ENCODE measurements around the gene UNC5B. TPM values are rescaled to one million over a fixed set of nuclear protein-coding genes. Genes with fewer than 3 reads are reported as not detected.
"Not testable (repeated sequence)": the region's sequence is repeated elsewhere in the genome, so short reads cannot be mapped to it uniquely, and the experiment has no call there.

The UNC5B gene
- total RNA-seq, 1 donor from 2014 or later: 4.1 TPM

DNA sequence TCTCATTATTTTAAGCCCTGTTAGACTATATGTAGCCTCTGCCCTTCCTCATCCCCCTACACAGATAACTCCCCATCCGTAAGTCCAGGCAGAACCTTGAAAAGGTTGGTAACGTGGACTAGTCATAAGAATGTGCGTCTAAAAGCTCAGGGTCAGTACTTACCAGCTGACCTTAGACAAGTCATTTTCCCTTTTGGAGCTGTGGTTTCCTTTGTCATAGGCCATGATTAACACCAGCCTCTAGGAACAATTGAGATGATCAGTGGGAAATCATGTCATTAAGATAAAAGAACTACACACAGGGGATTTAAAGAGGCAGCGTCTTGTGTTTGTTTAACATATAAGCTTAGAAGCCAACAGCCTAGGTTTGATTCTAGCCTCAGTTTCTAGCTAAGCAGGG is 6.9 kb upstream of the UNC5B start:
- ATAC-seq: no peak
- intact Hi-C loops (cut with DNase I): no loop called here
- no peak for DNase-seq (ENCODE audit: low spot score)

DNA sequence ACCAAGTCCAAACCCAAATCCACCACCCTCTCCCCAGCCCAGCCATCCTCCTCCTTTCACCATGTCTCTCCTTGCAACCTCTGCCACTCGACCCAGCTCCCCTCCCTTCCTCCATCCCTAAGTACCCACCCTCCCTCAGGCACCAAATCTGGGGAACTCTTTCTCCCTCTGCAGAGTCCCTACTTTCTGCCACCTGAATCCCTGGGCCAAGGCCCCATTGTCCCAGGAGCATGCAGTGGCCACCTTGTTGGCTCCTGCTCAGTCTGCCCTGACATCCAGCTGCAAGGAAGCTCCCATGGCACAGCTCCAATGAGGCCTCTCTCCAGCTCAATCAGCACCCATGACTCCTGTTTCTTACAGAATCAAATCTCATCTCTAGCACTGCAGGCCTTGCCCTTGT is 5.5 kb upstream of the UNC5B start:
- DNase-seq (ENCODE audit: low spot score) (peak; percentile 56), ATAC-seq (no peak)
- intact Hi-C loops (cut with DNase I): no loop called here

DNA sequence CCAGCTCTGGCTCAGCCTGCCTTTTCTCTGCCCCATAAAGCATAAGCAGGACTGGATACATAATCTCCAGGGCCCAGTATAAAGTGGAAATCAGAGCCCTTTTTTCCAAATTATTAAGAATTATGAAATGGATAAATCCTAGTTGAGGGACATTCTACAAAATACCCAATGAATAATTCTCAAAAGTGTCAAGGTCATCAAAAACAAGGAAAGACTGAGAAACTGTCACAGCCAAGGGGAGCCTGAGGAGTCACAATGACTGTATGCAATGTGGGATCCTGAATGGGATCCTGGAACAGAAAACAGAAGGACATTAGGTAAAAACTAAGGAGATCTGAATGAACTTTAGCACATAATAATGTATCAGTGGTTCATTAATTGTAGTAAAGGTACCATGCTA is 4.8 kb upstream of the UNC5B start:
- no peak for DNase-seq (ENCODE audit: low spot score)
- ATAC-seq: no peak
- intact Hi-C loops (cut with DNase I): no loop called here

DNA sequence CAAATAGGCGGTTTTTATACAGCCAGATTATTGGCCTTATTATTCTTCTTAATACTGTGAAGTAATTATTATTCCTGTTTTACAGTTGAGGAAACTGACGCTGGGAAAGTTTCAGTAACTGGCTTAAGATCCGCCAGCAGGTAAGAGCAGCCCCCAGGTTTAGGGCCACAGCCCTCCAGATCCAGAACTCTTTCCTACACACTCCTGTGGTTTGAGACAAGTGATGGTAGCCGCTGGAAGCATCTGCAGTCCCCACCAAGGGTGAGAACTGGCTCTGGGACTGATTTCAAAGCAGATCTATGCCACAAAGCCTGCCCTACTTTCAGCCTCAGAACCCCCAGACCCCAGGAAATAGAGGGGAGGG is 3.0 kb upstream of the UNC5B start:
- intact Hi-C loops (cut with DNase I): no loop called here
- DNase-seq (ENCODE audit: low spot score): peak; percentile 25
- ATAC-seq: no peak

DNA sequence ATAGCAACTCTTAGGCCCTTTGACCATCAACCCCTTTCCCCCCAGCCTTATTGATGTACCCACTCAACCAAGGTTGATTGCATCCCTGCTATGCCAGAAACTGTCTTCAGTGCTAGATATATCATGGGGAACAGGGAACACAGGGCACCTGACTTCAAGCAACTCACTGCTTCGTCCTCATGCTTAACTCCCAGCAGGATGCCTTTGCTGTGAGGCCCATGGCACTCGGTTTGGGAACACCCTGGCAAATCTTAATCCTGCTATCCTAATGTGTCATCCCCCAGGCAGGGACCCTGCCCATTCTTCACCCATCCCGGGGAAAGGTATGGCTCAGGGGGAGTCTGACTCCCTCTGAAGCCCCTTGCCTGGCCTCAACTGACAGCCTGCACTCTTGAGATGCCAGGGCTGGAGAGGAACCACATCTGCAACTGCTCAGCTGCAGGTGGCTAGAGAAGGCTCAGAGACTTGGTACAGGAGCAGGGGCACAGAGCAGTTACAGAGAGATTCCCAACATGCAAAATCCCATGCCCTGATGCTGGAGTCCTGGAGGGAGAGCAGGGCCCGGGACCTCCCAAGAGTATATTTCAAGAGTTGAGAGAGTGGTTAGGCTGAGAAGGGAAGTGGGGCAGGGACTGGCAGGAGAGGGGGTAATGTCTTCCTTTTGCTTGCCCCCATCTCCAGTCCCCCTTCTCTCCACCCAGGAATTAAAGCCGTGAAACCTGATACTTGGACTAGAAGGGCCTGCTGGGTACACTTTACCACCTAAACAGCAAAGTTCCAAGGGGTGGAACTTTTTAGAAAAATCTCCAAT is 2.4 kb upstream of the UNC5B start:
- DNase-seq (ENCODE audit: low spot score) (peak; percentile 47), ATAC-seq (no peak)

DNA sequence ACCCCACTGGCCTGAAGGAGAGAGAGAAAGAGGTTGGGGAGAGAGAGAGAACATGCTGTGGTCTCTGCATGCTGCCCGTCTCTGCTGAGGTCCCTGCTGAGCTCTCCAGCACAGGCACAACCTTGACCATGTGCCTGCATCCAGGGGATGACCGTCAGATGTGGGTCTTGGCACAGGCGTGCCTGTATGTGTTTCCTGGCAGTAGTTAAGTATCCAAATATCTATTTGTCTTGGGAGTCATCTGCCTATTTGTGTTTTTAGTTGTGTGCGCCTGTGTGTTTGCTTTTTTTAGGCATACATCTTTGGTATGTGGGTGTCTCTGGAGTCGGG is 1.9 kb upstream of the UNC5B start:
- peak; percentile 30 for DNase-seq (ENCODE audit: low spot score)
- no peak for ATAC-seq
- intact Hi-C loops (cut with DNase I): no loop called here

More for the DNA sequence above, 2.4 kb upstream of the UNC5B start:
- intact Hi-C loops (cut with DNase I): no loop called here

DNA sequence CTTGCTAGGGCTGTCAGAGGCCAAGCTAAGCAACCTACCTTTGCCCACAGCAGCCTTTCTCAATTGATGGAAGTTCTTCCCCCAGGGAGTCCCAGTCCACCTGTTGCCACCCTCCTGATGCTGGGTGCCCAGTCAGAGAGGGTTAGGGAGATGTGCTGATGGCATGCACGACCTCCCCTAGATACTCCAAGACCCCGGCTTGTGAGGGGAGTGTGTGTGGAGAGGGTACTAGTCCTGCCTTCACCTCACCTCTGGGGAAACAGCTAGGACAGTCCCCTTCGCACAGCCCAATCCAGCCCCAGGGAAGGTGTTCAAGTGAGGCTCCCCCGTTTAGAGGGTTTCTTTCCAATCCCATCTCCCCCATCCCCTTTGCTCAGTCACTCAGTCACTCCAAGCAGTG is 1.3 kb upstream of the UNC5B start:
- intact Hi-C loops (cut with DNase I): no loop called here
- DNase-seq (ENCODE audit: low spot score): peak; percentile 48
- no peak for ATAC-seq

DNA sequence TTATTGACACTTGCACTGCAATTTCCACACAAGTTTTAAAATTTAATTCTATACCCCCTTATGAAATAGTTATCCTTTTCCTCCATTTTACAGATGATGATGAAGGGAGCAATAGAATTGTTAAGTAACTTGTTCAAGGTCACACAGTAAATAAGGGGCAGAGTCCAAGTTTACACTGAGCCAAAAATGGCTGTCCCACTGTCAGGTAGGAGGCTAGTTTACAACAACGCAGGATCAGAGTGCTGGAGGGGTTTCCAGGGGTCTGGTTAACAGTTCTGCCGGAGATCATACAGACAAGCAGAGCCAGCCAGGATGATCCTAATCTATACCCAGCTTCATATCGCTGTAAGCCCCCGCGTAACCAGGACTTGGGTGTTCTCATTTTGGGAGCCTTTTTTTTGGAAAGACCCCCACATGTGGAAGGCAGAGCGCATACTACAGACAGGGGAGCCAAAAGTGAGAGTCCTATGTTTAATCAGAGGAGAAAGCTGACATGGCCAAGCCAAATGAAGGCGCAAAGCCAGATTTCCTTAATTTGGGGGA is 524 bp upstream of the UNC5B start:
- no peak for DNase-seq (ENCODE audit: low spot score)
- intact Hi-C loops (cut with DNase I): loop anchor here (2.0 kb wide), 1 partner anchor 59 kb away; no protein-coding TSS in a partner anchor
- ATAC-seq: peak; percentile 3

DNA sequence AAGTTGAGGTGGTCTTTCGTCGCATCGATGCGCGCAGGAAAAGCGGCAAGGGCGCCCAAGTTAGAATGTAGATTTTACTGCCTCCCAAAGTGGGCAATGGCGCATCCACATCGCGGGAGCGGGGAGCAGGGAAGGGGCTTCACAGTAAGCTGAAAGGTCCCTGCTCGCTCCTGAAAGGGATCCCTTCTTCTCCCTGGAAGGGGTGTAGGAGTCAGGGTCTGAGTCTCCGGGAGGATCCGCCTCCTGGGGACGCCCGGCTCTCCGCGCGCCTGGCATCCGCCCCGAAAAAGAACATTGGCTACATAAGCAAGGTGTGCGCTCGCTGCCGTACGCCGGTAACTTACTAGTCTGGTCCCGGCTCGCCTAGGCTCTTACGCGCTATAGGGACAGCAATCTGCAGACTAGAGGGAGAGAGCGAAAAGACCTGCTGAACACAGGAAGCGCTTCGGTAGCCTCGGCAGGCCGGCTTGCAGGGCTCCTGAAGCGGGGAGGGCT is 804 bp downstream of the UNC5B start:
- ATAC-seq: peak; percentile 40
- peak; percentile 63 for DNase-seq (ENCODE audit: low spot score)
- intact Hi-C loops (cut with DNase I): loop anchor here (2.0 kb wide), 1 partner anchor 58 kb away; no protein-coding TSS in a partner anchor

DNA sequence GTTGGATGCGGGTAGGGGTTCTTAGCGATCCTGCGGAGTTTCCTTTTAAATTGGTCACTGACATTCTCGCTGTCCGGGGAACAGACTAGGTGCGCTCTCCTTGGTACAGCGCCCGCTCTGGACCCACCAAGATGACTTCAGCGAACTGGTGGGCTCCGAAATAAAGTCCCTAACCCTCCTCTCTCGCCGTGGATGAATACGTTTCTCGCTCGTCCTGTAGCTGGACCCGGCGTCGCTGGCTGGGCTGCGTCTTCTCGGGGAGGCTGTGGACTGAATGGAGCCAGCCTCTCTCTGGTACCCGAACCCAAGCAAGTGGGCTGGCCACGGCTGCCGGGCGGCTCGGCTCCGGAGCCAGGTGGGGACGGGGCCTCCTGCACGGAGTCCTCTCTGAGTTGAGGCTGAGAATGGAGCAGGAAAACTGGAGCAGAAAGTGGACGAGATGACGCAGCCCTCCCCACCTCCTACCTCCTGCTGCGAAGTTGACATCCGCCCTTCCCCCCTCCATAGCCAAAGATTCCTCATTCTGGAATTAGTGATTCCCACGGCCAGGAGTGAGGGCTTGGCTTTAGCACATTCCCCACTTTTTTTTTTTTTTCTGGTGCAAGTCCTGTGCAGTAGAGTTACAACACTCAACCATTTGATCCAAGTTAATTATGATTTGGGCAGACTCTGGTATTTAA is 1.5 kb downstream of the UNC5B start:
- DNase-seq (ENCODE audit: low spot score) (peak; percentile 61), ATAC-seq (no peak)
- intact Hi-C loops (cut with DNase I): loop anchor here (2.0 kb wide), 1 partner anchor 57 kb away; no protein-coding TSS in a partner anchor

DNA sequence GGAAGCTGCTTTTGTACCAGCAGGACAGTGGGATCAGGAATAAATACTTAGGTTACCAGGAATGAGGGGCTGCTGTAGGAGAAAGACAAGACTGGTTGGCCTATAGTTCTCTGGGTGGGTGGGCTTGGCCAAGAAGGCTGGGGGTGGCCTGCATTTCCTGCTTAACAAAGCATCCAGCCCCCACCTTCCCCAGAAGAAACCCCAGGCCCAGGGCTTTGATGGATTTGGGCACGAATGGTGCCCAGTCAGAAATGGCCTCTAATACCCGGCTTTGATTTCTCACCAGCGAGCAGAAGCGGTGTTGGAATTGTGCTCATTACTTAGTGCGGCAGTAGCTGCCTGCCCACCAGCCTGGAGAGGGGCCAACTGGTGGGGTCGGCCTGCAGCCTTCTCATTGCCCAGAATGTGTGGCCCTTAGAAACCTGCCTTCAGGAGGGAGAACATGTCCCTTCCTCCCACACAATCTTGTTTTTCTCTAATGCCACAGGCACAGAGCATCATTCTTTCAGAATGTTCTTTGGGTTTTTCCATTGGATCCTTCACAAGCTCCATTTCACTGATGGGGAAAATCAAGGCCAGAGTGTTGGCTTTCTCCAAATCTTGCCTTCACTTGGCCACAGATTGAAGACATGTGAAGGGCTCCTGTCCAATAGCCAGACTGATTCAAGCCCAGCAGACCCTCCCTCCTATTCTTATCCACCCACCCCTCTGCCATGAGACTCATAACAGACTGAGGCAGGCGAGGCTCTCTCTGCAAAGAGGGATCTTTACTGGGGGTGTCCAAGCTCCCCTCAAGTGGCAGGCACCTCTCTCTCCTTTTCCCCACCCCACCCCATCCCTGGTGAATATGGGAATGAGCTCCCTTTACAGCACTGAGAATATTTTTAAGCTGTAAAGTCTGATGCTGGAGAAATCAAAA is 2.5 kb downstream of the UNC5B start:
- peak; percentile 49 for DNase-seq (ENCODE audit: low spot score)
- intact Hi-C loops (cut with DNase I): no loop called here
- ATAC-seq: no peak

DNA sequence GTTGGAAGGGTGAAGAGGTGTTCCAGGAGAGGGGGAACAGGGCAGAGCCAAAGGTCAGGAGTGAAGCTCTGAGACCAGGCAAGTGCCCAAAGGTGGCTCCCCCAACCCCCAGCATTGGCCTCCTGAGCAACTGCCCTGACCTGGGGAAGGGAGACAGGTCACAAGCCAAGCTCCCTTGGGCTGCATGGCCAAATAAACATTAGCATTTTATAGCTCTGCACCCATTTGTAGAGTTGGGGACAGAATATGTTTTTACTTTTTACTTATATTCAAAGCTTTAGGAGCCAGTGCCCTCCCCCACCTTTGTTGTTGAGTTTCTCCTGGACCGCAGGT is 4.0 kb downstream of the UNC5B start:
- DNase-seq (ENCODE audit: low spot score) (peak; percentile 26), ATAC-seq (no peak)
- intact Hi-C loops (cut with DNase I): no loop called here

DNA sequence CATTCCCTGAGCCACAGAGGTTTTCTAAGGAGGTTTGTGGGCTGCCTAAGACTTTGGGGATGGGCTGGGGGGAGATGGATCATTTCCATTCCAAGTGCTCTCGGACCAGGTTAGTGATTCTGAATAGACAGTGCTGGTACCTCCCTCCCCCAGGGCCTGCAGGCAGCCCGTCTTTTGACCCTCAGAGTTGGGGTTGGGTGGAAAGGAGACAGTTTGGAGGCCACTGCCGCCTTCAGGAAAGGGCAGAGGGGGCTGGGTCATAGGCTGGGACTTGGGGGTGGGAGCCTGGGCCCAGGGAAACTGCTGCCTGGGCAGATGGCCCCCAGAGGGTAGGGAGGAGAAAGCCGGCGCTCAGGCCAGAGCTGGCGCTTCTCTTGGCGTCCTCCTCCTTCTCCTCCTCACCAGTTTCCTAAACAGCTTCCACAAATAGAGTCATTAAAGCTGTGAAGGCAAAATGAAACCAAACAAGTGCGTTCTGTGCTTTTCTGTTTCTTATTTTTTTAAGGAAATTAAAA is 4.4 kb downstream of the UNC5B start:
- DNase-seq (ENCODE audit: low spot score): peak; percentile 53
- intact Hi-C loops (cut with DNase I): no loop called here

DNA sequence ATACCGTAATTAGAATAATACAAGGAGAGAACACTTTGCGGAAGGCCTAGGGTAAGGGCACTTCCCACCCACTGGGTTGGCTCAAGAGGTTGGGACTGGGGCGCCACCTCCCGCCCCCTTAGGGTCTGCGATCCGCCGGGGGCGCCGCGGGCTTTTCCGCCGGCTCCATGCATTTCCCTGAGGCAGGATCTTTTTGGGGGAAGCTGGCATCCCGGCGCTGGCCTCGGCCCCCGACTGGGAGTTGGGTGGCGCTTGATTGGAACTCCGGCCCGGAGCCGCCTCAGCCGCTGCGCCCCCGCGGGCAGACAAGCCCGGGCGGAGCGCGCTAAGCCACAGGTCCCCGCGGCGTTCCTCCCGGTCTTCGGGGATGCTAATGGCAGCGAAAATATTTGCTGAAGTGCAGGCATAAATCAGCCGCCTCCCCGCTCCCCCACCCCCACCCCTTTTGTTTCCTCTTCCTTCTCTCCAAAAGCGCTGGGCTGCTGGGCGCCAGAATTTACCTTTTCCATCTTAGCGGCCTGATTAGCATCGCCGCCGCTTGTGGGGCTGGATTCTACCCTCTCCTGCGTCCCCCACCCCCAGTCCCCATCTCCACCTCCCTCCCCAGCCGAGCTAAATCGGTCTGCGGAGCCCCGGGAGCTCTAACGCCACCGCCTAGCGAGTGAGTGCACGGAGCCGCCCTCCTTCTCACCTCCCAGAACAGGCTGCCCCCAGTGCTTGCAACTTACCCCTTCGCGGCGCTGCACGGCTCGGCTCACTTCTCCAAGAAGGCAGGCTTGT is 5.1 kb downstream of the UNC5B start:
- intact Hi-C loops (cut with DNase I): no loop called here
- DNase-seq (ENCODE audit: low spot score) (peak; percentile 70), ATAC-seq (peak; percentile 21)

More for the DNA sequence above, 4.4 kb downstream of the UNC5B start:
- ATAC-seq: no peak

DNA sequence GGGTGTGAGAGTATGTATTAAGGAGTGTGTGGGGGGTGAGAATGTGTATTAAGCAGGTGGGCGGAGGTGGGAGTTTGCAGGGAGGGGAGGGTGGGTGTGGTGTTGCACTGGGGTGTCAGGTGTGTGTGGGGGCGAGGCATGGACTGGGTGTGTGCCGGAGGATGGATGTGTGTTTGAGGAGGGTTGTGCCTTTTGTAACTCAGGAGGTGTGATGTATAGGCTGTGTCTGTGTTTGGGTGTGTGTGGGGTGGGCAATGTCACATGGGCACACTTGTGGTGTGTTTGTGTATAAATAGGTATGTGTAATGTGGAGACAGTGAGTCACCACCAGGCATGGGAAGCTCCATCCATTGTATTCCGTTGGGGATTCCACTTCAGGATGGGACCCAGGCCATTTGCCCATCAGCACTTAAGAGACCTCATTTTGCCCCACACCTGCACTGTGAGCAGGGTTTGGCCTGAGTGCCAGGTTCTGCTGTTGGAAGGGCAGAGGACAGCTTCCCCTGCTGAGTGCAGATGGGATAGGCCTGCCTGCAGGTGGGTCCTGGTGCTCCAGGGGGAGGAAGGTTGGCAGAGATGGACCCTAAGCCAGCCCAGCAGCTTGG is 5.8 kb downstream of the UNC5B start:
- intact Hi-C loops (cut with DNase I): no loop called here
- ATAC-seq (no peak), DNase-seq (ENCODE audit: low spot score) (peak; percentile 40)

DNA sequence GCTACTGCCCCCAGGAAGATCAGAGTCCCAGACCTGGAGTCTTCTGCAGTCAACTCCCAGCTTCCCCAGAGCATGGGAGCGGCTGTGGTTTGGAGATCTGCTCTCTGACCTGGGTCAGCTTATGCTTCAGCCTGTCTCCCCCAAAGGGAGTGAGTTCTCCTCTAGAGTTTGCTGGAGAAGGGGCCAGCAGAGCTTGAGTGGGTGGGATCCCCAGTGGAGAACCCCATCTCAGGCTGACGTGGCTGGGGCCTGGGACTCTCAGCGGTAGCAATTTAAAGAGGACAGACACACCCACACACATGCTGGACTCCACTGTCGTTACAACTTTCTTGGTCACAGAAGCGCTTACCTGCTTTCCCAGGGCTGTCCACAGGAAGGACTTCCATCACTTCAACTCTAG is 6.3 kb downstream of the UNC5B start:
- ATAC-seq: no peak
- intact Hi-C loops (cut with DNase I): no loop called here
- DNase-seq (ENCODE audit: low spot score): peak; percentile 41

DNA sequence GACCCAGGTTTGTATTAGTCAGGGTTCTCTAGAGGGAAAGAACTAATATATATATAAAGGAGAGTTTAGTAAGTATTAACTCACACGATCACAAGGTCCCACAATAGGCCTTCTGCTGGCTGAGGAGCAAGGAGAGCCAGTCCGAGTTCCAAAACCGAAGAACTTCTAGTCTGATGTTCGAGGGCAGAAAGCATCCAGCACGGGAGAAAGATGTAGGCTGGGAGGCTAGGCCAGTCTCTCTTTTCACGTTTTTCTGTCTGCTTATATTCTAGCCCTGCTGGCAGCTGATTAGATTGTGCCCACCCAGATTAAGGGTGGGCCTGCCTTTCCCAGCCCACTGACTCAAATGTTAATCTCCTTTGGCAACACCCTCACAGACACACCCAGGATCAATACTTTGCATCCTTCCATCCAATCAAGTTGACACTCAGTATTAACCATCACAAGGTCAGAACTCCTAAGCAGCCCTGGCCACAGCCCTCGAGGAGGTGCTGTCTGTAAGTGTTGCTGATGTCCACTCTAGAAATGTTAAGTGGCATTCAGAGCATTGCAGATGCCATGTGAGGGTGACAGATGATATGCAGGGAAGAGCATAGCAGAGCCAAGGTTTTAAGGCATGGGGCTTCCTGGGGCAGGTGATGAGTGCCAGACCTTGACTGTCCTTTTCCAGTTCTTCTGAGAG is 7.0 kb downstream of the UNC5B start:
- intact Hi-C loops (cut with DNase I); DNase-seq (ENCODE audit: low spot score); ATAC-seq: not testable (repeated sequence)

Measured in sciatic nerve (tissue), 2 donors.